Right lobe of liver (tissue), 6 donors: ENCODE measurements around the gene MAGEA1. TPM values are rescaled to one million over a fixed set of nuclear protein-coding genes. Genes with fewer than 3 reads are reported as not detected.

Experiments used
- ATAC-seq, 4 donors: fragments of 200-7000 bp; cut with Tn5 transposase; one replicate each; pipeline ENCODE4 v1.9.1; 2020; ENCODE audit warnings: mild to moderate bottlenecking in 4 of 4, moderate library complexity in 4 of 4
- DNase-seq, 3 donors: peaks; one replicate each; pipeline ENCODE4 v3.0.0-alpha.2; 2020
- H3K27ac ChIP-seq, 3 donors: fragments of 200-600 bp; one replicate each; pipeline ENCODE4 v1.8.0; 2022
- H3K27me3 ChIP-seq, 2 donors: fragments of 200-600 bp; one replicate each; pipeline ENCODE4 v1.8.0; 2022
- H3K36me3 ChIP-seq, 4 donors: fragments of 200-600 bp; sonication (generic) in 1 of 4; one replicate each; pipeline versions ENCODE4 v1.5.1 to v1.8.0; 2017 to 2022; ENCODE audit warnings: control low read depth in 1 of 4
- H3K4me1 ChIP-seq, 4 donors: fragments of 200-600 bp; sonication (generic) in 1 of 4; one replicate each; pipeline versions ENCODE4 v1.5.1 to v1.8.0; 2017 to 2022; ENCODE audit warnings: control low read depth in 1 of 4
- H3K4me3 ChIP-seq, 3 donors: fragments of 200-600 bp; one replicate each; pipeline ENCODE4 v1.8.0; 2022
- H3K9me3 ChIP-seq, 4 donors: fragments of 200-600 bp; sonication (generic) in 1 of 4; one replicate each; pipeline versions ENCODE4 v1.5.1 to v1.8.0; 2017 to 2022; ENCODE audit warnings: control low read depth in 1 of 4
- CTCF ChIP-seq, 4 donors: fragments of 200-600 bp in 3 of 4; fragments of 450-650 bp in 1 of 4; IDR thresholded peaks; one replicate each; pipeline versions ENCODE4 v1.5.1 to v1.8.0; 2016 to 2022; ENCODE audit warnings: antibody characterized with exemption in 4 of 4, mild to moderate bottlenecking in 2 of 4
- POLR2A ChIP-seq: fragments of 450-650 bp; IDR thresholded peaks from one replicate; pipeline ENCODE4 v1.6.1; 2017; ENCODE audit warnings: antibody characterized with exemption, mild to moderate bottlenecking
- WGBS: methylation state at CpG from one replicate; pipeline ENCODE4 v1.1.6; 2018; ENCODE audit warnings: low coverage, low lambda C conversion rate; ENCODE audit not compliant: insufficient coverage; ENCODE audit errors: missing lambda C conversion rate; 5-methylcytosine and 5-hydroxymethylcytosine counted together
- intact Hi-C, 2 donors: fragments of 100-400 bp; cut with DNase I; formaldehyde crosslinking; loops; one replicate each; pipeline versions ENCODE4 v1.11.2 to v1.14.1; 2022
- total RNA-seq, 6 experiments: library from RNA; depleted of rRNA in 2 of 6; stranded (reverse); fragments of >200 nt in 2 of 6; fragmentation: NEBNext Ultra II Directional in 3 of 6; extraction: Animal tissue kit (Norgen Biotek cat#: 25700) in 3 of 6; gene quantifications; one replicate each; pipeline versions ENCODE4 v1.1.0 to v1.2.4, GENCODE V29; 2016 to 2023
- donor health status: DM: no; HTN: yes; CAD: no.
- donor health status: DM: no; HTN: no; CAD: no.
- donor health status: DM: no; HTN: no; CAD: no.
- donor health status: DM: no; HTN: yes; CAD: no.
- donor health status: DM: no; HTN: yes; CAD: no.

Gene MAGEA1
- total RNA-seq, 6 experiments from 2014 or later: not detected

- no peak for TF ChIP-seq CTCF (IDR thresholded peaks at IDR 0.05)
- no peak for TF ChIP-seq POLR2A
- Histone ChIP-seq H3K4me3 (no peak overlapping the region), H3K27ac (no peak overlapping the region), H3K36me3 (no peaks in the 10 kb centered on the region), H3K9me3 (no peaks in the 10 kb centered on the region), H3K4me1 (no peaks in the 10 kb centered on the region), H3K27me3 (no peaks in the 10 kb centered on the region)
- DNase-seq (no peak), ATAC-seq (no peak)
- 70% methylated on average over 8 of the region's 8 CpGs for WGBS
- intact Hi-C loops: no loop called here
Observed at GRCh38 chrX:153184787-153185186, 5.7 kb downstream of the MAGEA1 start.

DNA sequence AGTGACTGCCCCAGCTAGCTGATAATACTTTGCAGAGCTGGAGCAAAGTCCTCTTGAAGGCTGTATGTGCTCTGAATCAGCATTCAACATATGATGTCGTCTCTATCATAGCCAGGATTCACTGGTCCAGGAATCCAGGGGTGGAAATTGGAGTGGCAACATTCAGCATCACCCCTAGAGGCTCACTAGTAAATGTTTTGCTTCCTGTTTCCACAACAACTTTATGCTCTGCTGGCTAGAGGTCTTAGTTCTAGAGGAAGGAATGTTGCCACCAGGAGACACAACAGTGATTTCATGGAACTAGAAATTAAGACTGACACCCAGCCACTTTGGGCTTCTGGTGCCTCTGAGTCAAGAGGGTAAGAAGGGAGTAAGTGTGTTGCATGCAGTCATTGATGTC is 11.3 kb downstream of the MAGEA1 start:
- TF ChIP-seq CTCF (IDR thresholded peaks at IDR 0.05) (no peak), POLR2A (no peak)
- DNase-seq (no peak), ATAC-seq (no peak)
- intact Hi-C loops: no loop called here
- H3K4me1 ChIP-seq: no peaks in the 10 kb centered on the region
- no peak overlapping the region for H3K27ac ChIP-seq
- no peak overlapping the region for H3K4me3 ChIP-seq
- no peaks in the 10 kb centered on the region for H3K36me3 ChIP-seq
- no peaks in the 10 kb centered on the region for H3K27me3 ChIP-seq
- 18% methylated on average over 1 of the region's 1 CpG for WGBS
- H3K9me3 ChIP-seq: no peaks in the 10 kb centered on the region

DNA sequence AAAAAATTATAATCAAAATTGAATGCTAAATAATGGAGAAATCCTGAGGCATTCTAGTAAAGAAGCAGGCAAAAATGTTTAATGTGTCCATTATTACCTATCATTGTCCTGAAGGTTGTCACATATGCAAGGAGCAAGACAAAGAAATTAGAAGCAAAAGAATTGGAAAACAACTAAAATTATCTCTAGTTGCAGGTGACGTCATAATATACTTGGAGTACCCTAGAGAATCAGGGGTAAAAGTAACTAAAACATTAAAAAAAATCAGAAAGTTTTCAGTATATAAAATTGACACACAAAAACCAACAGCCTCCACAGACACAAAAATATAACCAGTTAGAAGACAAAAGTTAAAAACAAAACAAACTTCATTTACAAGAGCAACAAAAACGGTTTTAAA is 21.4 kb downstream of the MAGEA1 start:
- intact Hi-C loops: no loop called here
- H3K9me3 ChIP-seq: no peaks in the 10 kb centered on the region
- ATAC-seq (no peak), DNase-seq (no peak)
- H3K4me1 ChIP-seq: no peaks in the 10 kb centered on the region
- H3K4me3 ChIP-seq: no peak overlapping the region
- no peaks in the 10 kb centered on the region for H3K36me3 ChIP-seq
- TF ChIP-seq CTCF (IDR thresholded peaks at IDR 0.05) (no peak), POLR2A (no peak)
- no peaks in the 10 kb centered on the region for H3K27me3 ChIP-seq
- WGBS: 39% methylated on average over 2 of the region's 2 CpGs
- H3K27ac ChIP-seq: no peak overlapping the region

DNA sequence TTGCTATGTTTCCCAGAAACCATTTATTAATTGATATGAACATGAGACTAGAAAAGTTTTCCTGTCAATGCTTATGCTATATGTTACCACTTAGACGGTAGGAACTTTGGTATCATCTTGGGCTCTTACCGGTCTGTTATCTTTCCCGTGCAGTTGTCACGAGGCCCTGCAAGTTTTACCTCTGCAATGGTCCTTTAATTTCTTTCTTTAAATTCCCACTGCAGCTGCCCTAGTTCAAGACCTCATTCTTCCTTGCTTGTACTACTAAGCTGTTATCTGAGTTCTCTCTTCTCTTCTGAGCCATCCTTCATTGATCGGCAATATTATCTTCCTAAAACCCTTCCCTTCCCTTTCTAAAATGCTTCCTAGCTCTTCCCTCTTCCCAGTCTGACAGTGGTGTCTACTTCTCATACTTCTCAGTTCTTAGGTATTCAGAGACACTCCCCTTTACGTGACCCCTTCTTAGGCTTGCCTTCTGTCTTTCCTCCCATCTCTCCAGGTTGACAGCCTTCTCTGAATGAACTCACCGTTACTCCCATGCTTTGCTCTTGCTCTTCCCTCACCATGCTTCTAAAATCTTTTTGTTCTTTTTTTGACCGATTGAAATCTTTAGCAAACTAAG is 27.5 kb downstream of the MAGEA1 start:
- Histone ChIP-seq H3K36me3 (no peaks in the 10 kb centered on the region), H3K27me3 (no peaks in the 10 kb centered on the region), H3K4me1 (no peaks in the 10 kb centered on the region), H3K27ac (no peak overlapping the region), H3K9me3 (no peaks in the 10 kb centered on the region), H3K4me3 (no peak overlapping the region)
- WGBS: 48% methylated on average over 8 of the region's 8 CpGs
- DNase-seq (no peak), ATAC-seq (no peak)
- TF ChIP-seq POLR2A (no peak), CTCF (IDR thresholded peaks at IDR 0.05) (no peak)
- intact Hi-C loops: no loop called here

DNA sequence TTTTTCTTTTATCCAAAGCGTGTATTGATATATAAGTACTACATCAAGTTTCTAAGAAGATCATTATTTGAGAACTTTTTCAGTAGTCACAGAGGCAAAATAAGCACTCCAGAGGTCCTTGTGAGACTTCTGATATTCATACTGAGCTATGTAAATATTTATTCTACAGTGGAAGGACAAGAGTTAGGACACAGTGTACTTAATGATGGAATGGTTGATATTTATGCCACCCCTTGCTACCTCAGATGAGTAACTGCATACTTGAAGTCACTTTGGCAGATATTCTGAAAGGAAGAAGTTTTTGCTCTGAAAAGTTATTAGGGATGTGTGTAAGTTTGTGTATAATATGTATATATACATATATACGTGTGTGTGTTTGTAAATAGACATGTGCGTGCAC is 30.3 kb downstream of the MAGEA1 start:
- WGBS: 73% methylated on average over 3 of the region's 3 CpGs
- H3K27me3 ChIP-seq: no peaks in the 10 kb centered on the region
- H3K27ac ChIP-seq: no peak overlapping the region
- TF ChIP-seq POLR2A (no peak), CTCF (IDR thresholded peaks at IDR 0.05) (no peak)
- ATAC-seq: no peak
- DNase-seq: no peak
- no peaks in the 10 kb centered on the region for H3K36me3 ChIP-seq
- no peaks in the 10 kb centered on the region for H3K9me3 ChIP-seq
- no peak overlapping the region for H3K4me3 ChIP-seq
- H3K4me1 ChIP-seq: no peaks in the 10 kb centered on the region
- intact Hi-C loops: no loop called here
